Heart left ventricle (tissue), 16 donors: Measurements from ENCODE around the gene GDPD1. TPM values are rescaled to one million over a fixed set of nuclear protein-coding genes. Genes with fewer than 3 reads are reported as not detected.

Experiments used
- ATAC-seq, 4 donors: fragments of 200-7000 bp; cut with Tn5 transposase; one replicate each; pipeline ENCODE4 v1.9.1; 2020 to 2022; ENCODE audit warnings: moderate library complexity in 4 of 4, mild to moderate bottlenecking in 3 of 4, moderate number of reproducible peaks in 1 of 4
- DNase-seq, 5 donors: peaks; one replicate each; pipeline ENCODE4 v3.0.0-alpha.2; 2020
- H3K27ac ChIP-seq, 12 donors: fragments of 200-600 bp; sonication (generic) in 4 of 12; one replicate each; pipeline versions ENCODE4 v1.5.0 to v1.8.0; 2016 to 2022; ENCODE audit warnings: mild to moderate bottlenecking in 2 of 12
- H3K27me3 ChIP-seq, 9 donors: fragments of 200-600 bp; sonication (generic) in 2 of 9; one replicate each; pipeline versions ENCODE4 v1.5.1 to v1.8.0; 2016 to 2022; ENCODE audit warnings: mild to moderate bottlenecking in 3 of 9
- H3K36me3 ChIP-seq, 9 donors: fragments of 200-600 bp; sonication (generic) in 2 of 9; one replicate each; pipeline versions ENCODE4 v1.5.0 to v1.8.0; 2018 to 2022; ENCODE audit warnings: mild to moderate bottlenecking in 2 of 9
- H3K4me1 ChIP-seq, 12 donors: fragments of 200-600 bp; sonication (generic) in 4 of 12; one replicate each; pipeline versions ENCODE4 v1.5.0 to v1.8.0; 2016 to 2022; ENCODE audit warnings: mild to moderate bottlenecking in 3 of 12
- H3K4me3 ChIP-seq, 12 donors: fragments of 200-600 bp; sonication (generic) in 4 of 12; one replicate each; pipeline versions ENCODE4 v1.5.0 to v1.8.0; 2017 to 2022; ENCODE audit warnings: mild to moderate bottlenecking in 9 of 12, moderate library complexity in 4 of 12
- H3K9me3 ChIP-seq, 12 donors: fragments of 200-600 bp; sonication (generic) in 4 of 12; one replicate each; pipeline versions ENCODE4 v1.5.0 to v1.8.0; 2016 to 2022; ENCODE audit warnings: mild to moderate bottlenecking in 1 of 12
- CTCF ChIP-seq, 12 donors: fragments of 200-600 bp; sonication (generic) in 4 of 12; IDR thresholded peaks; one replicate each; pipeline versions ENCODE4 v1.5.0 to v1.8.0; 2018 to 2022; ENCODE audit warnings: antibody characterized with exemption in 12 of 12, mild to moderate bottlenecking in 5 of 12
- POLR2A ChIP-seq, 2 donors: fragments of 450-650 bp; IDR thresholded peaks; one replicate each; pipeline ENCODE4 v1.6.1; 2017; ENCODE audit warnings: antibody characterized with exemption in 2 of 2, mild to moderate bottlenecking in 2 of 2, moderate library complexity in 2 of 2
- WGBS, 4 donors: extraction: QIAGEN DNeasy Blood & Tissue Kit in 2 of 4; methylation state at CpG; one replicate each; pipeline versions ENCODE4 v1.1.5 to v1.1.7; 2013 to 2018; 5-methylcytosine and 5-hydroxymethylcytosine counted together
- intact Hi-C, 10 donors: fragments of 100-400 bp; cut with DNase I; formaldehyde crosslinking; loops; one replicate each; pipeline versions ENCODE4 v1.11.1 to v1.14.2; 2022
- polyA plus RNA-seq, 2 donors: library from polyadenylated mRNA; stranded (reverse); fragments of 200-250 nt; gene quantifications; one replicate each; pipeline ENCODE4 v1.2.3, GENCODE V29; 2013
- total RNA-seq, 9 donors: library from RNA; depleted of rRNA in 2 of 9; stranded (reverse); fragments of >200 nt in 2 of 9; fragmentation: NEBNext Ultra II Directional in 3 of 9; extraction: Animal tissue kit (Norgen Biotek cat#: 25700) in 3 of 9; gene quantifications; one replicate each; pipeline versions ENCODE4 v1.1.0 to v1.2.4, GENCODE V29; 2016 to 2023
- donor health status: ischemic (EF 13 %, LVEDD 7.1; RV severe dilation, severe dysfunction).
- donor health status: healthy with polysubstance abuse.
- donor health status: DM: no; HTN: yes; CAD: no.
- donor health status: DM: no; HTN: no; CAD: no.
- donor health status: ischemic (EF 25% LVEDD 6.9; RV normal size, moderate dysfunction).
- donor health status: ischemic (EF 25% LVEDD 5.7; RV mildly dilated, moderate dysfunction).
- donor health status: healthy.
- donor health status: DM: yes; HTN: yes; CAD: no.
- donor health status: ischemic (EF 35%, LVEDD 5.7; RV mildly dilated, moderate dysfunction).
- donor health status: nonischemic (EF 11% LVEDD 7.7; RV severe dilation, severe dysfunction).
- donor health status: DM: yes; HTN: yes; CAD: no.
- donor health status: PGD.
- donor health status: ischemic (EF 29% LVEDD 5.4; RV normal size, mild dysfunction).
- donor health status: nonischemic (EF 23%, LVEDD 6.1; RV moderate dilation, normal function).

The GDPD1 gene
- total and polyA plus RNA-seq, 11 donors: 0.75 to 4.0 (median 2.7) TPM

- no peak for DNase-seq
- no peaks in the 10 kb centered on the region for H3K27me3 ChIP-seq
- no peaks in the 10 kb centered on the region for H3K4me1 ChIP-seq
- intact Hi-C loops: no loop called here
- no peak overlapping the region for H3K27ac ChIP-seq
- peaks cover 0 to 20% (median 4%) of the 10 kb centered on the region in 9 donors for H3K36me3 ChIP-seq
- H3K4me3 ChIP-seq: no peak overlapping the region
- no peak for TF ChIP-seq POLR2A (IDR thresholded peaks at IDR 0.05)
- TF ChIP-seq CTCF (IDR thresholded peaks at IDR 0.05): no peak
- 83 to 92% (median 89%) methylated on average over 4 of the region's 4 CpGs for WGBS, 4 donors
- no peak for ATAC-seq
- H3K9me3 ChIP-seq: no peaks in the 10 kb centered on the region
Measured at GRCh38 chr17:59266745-59267144, 46.4 kb downstream of the GDPD1 start.

GRCh38 chr17:59267776-59268175 is 47.5 kb downstream of the GDPD1 start:
- WGBS, 4 donors: 90 to 97% (median 95%) methylated on average over 5 of the region's 5 CpGs
- intact Hi-C loops: no loop called here
- ATAC-seq: no peak

GRCh38 chr17:59275618-59276017 is 55.3 kb downstream of the GDPD1 start:
- Histone ChIP-seq H3K27ac (no peak overlapping the region), H3K9me3 (no peaks in the 10 kb centered on the region), H3K36me3 (peaks cover 0 to 21% (median 13%) of the 10 kb centered on the region in 9 donors), H3K4me1 (peaks cover 0 to 10% (median 0%) of the 10 kb centered on the region in 12 donors), H3K4me3 (no peak overlapping the region), H3K27me3 (no peaks in the 10 kb centered on the region)
- intact Hi-C loops: no loop called here
- DNase-seq (no peak), ATAC-seq (no peak)
- TF ChIP-seq CTCF (IDR thresholded peaks at IDR 0.05) (no peak), POLR2A (IDR thresholded peaks at IDR 0.05) (no peak)
- 67 to 76% (median 76%) methylated on average over 1 of the region's 1 CpG for whole genome bisulfite sequencing, 4 donors

More at GRCh38 chr17:59267776-59268175, 47.5 kb downstream of the GDPD1 start:
- Histone ChIP-seq H3K36me3 (peaks cover 0 to 29% (median 10%) of the 10 kb centered on the region in 9 donors), H3K27me3 (no peaks in the 10 kb centered on the region), H3K27ac (no peak overlapping the region), H3K9me3 (no peaks in the 10 kb centered on the region), H3K4me1 (no peaks in the 10 kb centered on the region), H3K4me3 (no peak overlapping the region)
- TF ChIP-seq POLR2A (IDR thresholded peaks at IDR 0.05): no peak
- TF ChIP-seq CTCF (IDR thresholded peaks at IDR 0.05): no peak
- no peak for DNase-seq

- WGBS, 4 donors: 81 to 93% (median 89%) methylated on average over 4 of the region's 4 CpGs
- Histone ChIP-seq H3K36me3 (peaks cover 0 to 13% (median 4%) of the 10 kb centered on the region in 9 donors), H3K9me3 (no peaks in the 10 kb centered on the region), H3K4me3 (no peak overlapping the region), H3K27me3 (no peaks in the 10 kb centered on the region), H3K4me1 (peaks cover 0 to 10% (median 0%) of the 10 kb centered on the region in 12 donors), H3K27ac (peak overlapping the region in 4 of 12 donors; percentile 20 to 47 (median 36))
- DNase-seq: no peak
- intact Hi-C loops: no loop called here
- peak in 2 of 4 donors; percentile 39 to 50 for ATAC-seq
- TF ChIP-seq CTCF (IDR thresholded peaks at IDR 0.05) (no peak), POLR2A (IDR thresholded peaks at IDR 0.05) (no peak)
Measured at GRCh38 chr17:59277031-59277430, 56.7 kb downstream of the GDPD1 start.
